IPS-NIHi7 (cell line): ENCODE data around the gene SCUBE2.

Source experiments
- DNase-seq: peaks from one replicate; pipeline ENCODE4 v3.0.0; 2012; ENCODE audit warnings: mixed read lengths; ENCODE audit errors: extremely low spot score

SCUBE2 gene

GRCh38 chr11:9091044-9091922 lies at the start of gene SCUBE2:
Gene SCUBE2 (minus strand): TSS chr11:9091599. CDS start chr11:9091528, 71 bp downstream.
- peak; percentile 50 for DNase-seq

GRCh38 chr11:9141186-9141585 lies 49.8 kb upstream of the SCUBE2 start:
- DNase-seq, result no peak

- DNase-seq, result no peak
Measured at GRCh38 chr11:9139628-9140357, 48.4 kb upstream of the SCUBE2 start.

- DNase-seq, result no peak
Measured at GRCh38 chr11:9138612-9139579, 47.5 kb upstream of the SCUBE2 start.

- DNase-seq, result no peak
Measured at GRCh38 chr11:9138133-9138453, 46.7 kb upstream of the SCUBE2 start.

GRCh38 chr11:9137293-9138132 lies 46.1 kb upstream of the SCUBE2 start:
- DNase-seq, result peak; percentile 90

- DNase-seq, result no peak
Measured at GRCh38 chr11:9136741-9137140, 45.3 kb upstream of the SCUBE2 start.

- no peak for DNase-seq
Measured at GRCh38 chr11:9133956-9134355, 42.6 kb upstream of the SCUBE2 start.

GRCh38 chr11:9132203-9132878 lies 40.9 kb upstream of the SCUBE2 start:
- no peak for DNase-seq

- no peak for DNase-seq
Measured at GRCh38 chr11:9130297-9130696, 38.9 kb upstream of the SCUBE2 start.

- DNase-seq, result no peak
Measured at GRCh38 chr11:9126636-9127035, 35.2 kb upstream of the SCUBE2 start.

- DNase-seq, result no peak
Measured at GRCh38 chr11:9125185-9125886, 33.9 kb upstream of the SCUBE2 start.

GRCh38 chr11:9123595-9124304 lies 32.4 kb upstream of the SCUBE2 start:
- no peak for DNase-seq

- DNase-seq, result no peak
Measured at GRCh38 chr11:9121469-9121796, 30.0 kb upstream of the SCUBE2 start.

- peak; percentile 88 for DNase-seq
Measured at GRCh38 chr11:9120664-9121468, 29.5 kb upstream of the SCUBE2 start.

- no peak for DNase-seq
Measured at GRCh38 chr11:9118277-9118676, 26.9 kb upstream of the SCUBE2 start.

- no peak for DNase-seq
Measured at GRCh38 chr11:9112075-9112474, 20.7 kb upstream of the SCUBE2 start.
